NCI-H226 (cell line): ENCODE measurements around the gene MOB3B.

Experiments
- DNase-seq: peaks from one replicate; pipeline ENCODE4 v3.0.0-alpha.2; 2015

MOB3B gene

GRCh38 chr9:27540502-27540901 is 10.9 kb upstream of the MOB3B start:
- DNase-seq, result no peak

GRCh38 chr9:27539479-27540441 is 10.1 kb upstream of the MOB3B start:
- peak; percentile 3 for DNase-seq

DNA sequence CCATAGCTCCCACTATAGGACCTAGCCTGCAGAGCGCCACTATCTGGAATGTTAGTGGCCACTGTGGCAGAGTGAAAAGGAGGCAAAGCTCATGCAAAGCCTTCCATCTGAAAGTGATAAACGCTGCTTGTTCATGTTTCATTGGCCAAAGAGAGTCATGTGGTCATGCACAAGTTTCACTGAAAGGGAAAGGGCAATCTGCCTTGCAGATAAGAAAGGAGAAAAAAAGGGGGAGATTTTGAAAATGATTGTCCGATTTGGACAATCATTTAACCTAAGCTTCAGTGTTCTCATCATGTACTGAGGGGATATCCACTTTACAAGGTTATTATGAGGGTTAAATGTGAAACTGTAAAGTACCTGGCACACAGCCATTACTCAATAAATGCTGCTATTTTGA is 9.0 kb upstream of the MOB3B start:
- no peak for DNase-seq

DNA sequence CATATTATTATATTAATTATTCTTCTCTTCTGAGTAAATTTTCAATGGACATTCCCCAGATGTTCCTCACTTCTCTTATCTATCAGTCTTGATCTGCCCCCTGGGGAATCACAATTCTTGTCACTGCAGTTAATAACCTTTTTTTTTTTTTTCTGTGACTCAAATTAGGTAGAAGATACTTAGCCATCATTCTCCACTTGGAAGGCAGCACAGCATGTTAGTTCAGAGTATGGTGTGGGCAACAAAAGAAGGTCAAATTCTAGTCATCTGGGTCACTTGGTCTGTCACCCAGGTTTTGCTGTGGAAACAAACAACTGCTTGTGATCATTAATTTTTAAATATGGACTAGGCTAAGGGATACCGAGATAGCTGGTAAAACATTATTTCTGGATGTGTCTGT is 8.1 kb upstream of the MOB3B start:
- no peak for DNase-seq

- no peak for DNase-seq
These were observed 7.4 kb upstream of the MOB3B start for GRCh38 chr9:27537027-27537435.

DNA sequence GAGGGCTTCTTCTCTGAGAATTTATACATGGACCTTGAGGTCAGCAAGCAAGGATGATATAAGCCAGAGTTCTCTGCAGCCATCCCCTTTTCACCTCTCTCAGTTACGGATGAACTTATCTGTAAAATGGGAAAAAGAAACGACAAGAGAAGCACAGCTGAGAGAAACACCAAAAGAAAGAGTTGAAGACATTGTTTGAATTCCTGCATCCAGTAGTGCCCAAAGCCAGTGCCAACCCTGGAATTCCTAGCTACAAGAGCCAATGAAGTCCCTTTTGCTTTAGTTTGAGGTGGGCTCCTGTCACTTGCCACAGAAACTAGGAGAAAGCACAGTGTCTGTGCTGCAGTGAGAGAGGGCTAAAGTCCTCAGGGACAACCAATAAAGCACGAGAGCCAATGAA is 6.6 kb upstream of the MOB3B start:
- no peak for DNase-seq

GRCh38 chr9:27535701-27536118 is 6.1 kb upstream of the MOB3B start:
- no peak for DNase-seq

- no peak for DNase-seq
These were observed 5.1 kb upstream of the MOB3B start for GRCh38 chr9:27534658-27535209.

- no peak for DNase-seq
These were observed 4.5 kb upstream of the MOB3B start for GRCh38 chr9:27534131-27534530.

DNA sequence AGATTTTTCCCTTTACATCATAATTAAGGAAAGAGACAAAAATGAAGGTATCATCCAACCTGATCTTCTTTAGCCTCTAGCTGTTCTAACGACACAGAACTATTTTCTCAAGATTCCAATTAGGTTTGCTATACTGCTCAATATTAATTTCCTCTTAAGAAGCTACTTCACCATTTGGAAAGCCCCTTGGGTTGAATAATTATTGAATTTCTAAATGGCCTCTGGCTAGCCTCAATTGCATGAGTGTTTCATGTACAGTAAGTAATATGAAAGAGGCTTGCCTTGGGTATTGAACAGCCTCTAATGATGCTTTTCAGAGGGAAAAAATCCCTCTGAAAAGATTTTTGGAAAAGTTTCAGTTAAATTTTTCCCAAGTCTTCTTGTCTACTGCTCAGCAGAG is 3.7 kb upstream of the MOB3B start:
- DNase-seq, result no peak

DNA sequence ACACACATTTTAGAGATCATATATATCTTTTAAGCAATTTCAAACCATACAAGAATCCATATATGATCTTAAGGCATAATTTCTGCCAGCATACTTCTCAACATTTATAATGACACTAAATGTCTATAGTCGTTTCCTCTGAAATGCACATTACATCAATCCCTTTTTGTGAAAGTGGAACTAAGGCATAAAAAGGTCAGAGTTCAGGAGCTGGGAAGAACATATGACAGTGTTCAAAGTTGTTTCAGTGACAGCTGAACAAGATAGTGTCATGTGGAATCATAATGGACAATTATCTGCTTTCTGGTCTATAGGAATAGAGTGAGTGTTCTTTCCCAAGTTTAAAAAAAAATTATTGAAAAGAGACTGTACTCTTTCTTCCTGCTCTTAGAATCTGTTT is 2.4 kb upstream of the MOB3B start:
- DNase-seq, result no peak

- no peak for DNase-seq
These were observed 1.5 kb upstream of the MOB3B start for GRCh38 chr9:27530915-27531755.

- DNase-seq, result no peak
These were observed 713 bp downstream of the MOB3B start for GRCh38 chr9:27528886-27529315.

- DNase-seq, result peak; percentile 75
These were observed 1.3 kb downstream of the MOB3B start for GRCh38 chr9:27528076-27528885.

GRCh38 chr9:27527702-27528075 is 1.9 kb downstream of the MOB3B start:
- no peak for DNase-seq

DNA sequence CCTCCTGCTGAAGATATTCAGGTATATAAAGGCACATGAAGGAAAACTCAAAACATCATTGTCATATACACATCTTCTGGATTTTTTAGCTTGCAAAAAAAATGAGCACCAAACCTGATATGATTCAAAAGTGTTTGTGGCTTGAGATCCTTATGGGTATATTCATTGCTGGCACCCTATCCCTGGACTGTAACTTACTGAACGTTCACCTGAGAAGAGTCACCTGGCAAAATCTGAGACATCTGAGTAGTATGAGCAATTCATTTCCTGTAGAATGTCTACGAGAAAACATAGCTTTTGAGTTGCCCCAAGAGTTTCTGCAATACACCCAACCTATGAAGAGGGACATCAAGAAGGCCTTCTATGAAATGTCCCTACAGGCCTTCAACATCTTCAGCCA is 5.4 kb downstream of the MOB3B start, which contains the start of gene IFNK:
Gene IFNK (plus strand): TSS at position 55 of the 400 bp plus-strand sequence. CDS start 47 bp downstream, at position 102.
- no peak for DNase-seq

DNA sequence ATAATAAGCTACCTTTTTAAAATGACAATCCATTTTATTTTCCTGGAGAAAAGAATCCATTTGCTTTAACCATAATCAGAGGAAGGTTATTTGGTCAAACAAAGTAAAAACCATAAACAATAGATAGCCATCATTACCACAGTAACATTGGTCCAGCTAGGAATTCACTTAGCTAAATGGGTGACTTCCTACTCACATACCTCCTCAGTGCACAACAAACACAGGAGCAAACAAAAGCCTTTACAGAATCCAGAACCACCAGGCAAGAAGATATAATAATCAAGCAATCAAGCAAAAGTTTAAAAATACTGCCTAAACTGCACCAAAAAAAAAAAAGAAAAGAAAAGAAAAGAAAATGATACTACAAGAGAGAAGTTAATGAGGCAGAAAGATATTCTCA is 6.5 kb downstream of the MOB3B start:
- DNase-seq, result no peak

GRCh38 chr9:27520986-27521385 is 8.6 kb downstream of the MOB3B start:
- no peak for DNase-seq

GRCh38 chr9:27519466-27520465 is 9.8 kb downstream of the MOB3B start:
- DNase-seq, result peak; percentile 31

DNA sequence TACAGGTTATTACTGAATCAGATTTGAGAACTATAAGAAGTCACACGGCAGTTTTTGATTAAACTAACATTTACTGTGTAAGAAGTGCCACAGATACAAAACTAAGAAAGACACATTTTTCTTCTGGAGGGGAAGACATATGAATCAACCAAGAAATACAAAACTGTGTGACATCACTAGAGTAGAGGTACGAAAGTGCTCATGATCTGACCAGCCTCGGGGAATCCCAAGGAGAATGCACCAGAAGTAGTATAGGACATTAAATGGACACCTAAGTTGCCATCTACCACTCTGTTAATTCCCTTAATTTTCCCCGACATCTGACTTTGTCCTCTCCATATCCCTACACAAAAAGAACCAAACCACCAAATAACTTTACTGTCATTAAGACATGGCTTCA is 10.8 kb downstream of the MOB3B start:
- DNase-seq, result no peak

GRCh38 chr9:27518006-27518405 is 11.6 kb downstream of the MOB3B start:
- no peak for DNase-seq
